K562 (cell line): ENCODE measurements around the gene CDK14.

ENCODE experiments used
- ETV1 ChIP-seq: fragments of 450-650 bp; conservative IDR thresholded peaks from 2 replicates; pipeline ENCODE4 v1.6.1; 2016; ENCODE audit warnings: missing genetic modification characterization, control low read depth, low read depth, missing compliant biosample characterization
- FOXK2 ChIP-seq, 2 experiments: fragments of 450-650 bp; IDR thresholded peaks in 1 of 2; conservative IDR thresholded peaks in 1 of 2; 2 replicates each; pipeline ENCODE4 v1.6.1; 2016; ENCODE audit warnings: low read depth in 2 of 2, mild to moderate bottlenecking in 1 of 2
- KAT2B ChIP-seq: IDR thresholded peaks from one replicate; pipeline ENCODE4 v1.6.1; 2012; ENCODE audit warnings: low read depth, mild to moderate bottlenecking, control low read depth, inconsistent platforms, low read length, moderate library complexity
- NBN ChIP-seq: fragments of 450-650 bp; IDR thresholded peaks from 2 replicates; pipeline ENCODE4 v1.6.1; 2016; ENCODE audit warnings: low read depth, mild to moderate bottlenecking
- PHB ChIP-seq: fragments of 250-450 bp; sonication (Bioruptor Pico); IDR thresholded peaks from 2 replicates; pipeline ENCODE4 v1.5.0; 2021
- POLR2A ChIP-seq: fragments of 450-650 bp; conservative IDR thresholded peaks from 2 replicates; pipeline ENCODE4 v1.6.1; 2016
- RUNX1 ChIP-seq: sonication (generic); IDR thresholded peaks from 2 replicates; pipeline ENCODE4 v1.6.1; 2016; ENCODE audit warnings: antibody characterized with exemption, low read depth
- SUPT5H ChIP-seq: fragments of 450-650 bp; IDR thresholded peaks from 2 replicates; pipeline ENCODE4 v1.6.1; 2016
- TAF9B ChIP-seq: fragments of 450-650 bp; IDR thresholded peaks from 2 replicates; pipeline ENCODE4 v1.6.1; 2018; ENCODE audit warnings: mild to moderate bottlenecking; ENCODE audit not compliant: partially characterized antibody
- TCF7 ChIP-seq: sonication (generic); IDR thresholded peaks from 2 replicates; pipeline ENCODE4 v1.6.1; 2016; ENCODE audit warnings: antibody characterized with exemption, borderline replicate concordance
- TF ChIP-seq, protein P1 (sequence below), 3 experiments: IDR thresholded peaks in 2 of 3; conservative IDR thresholded peaks in 1 of 3; 2 replicates each; pipeline ENCODE4 v1.5.1; 2011 to 2012; ENCODE audit warnings: low read length in 3 of 3, mild to moderate bottlenecking in 3 of 3, control low read depth in 2 of 3, improper control_type of control experiment in 1 of 3, inconsistent platforms in 1 of 3, low read depth in 1 of 3, mixed read lengths in 1 of 3, moderate library complexity in 1 of 3; ENCODE audit not compliant: insufficient read depth in 2 of 3
- TF ChIP-seq, protein P2 (sequence below), 2 experiments: fragments of 450-650 bp; conservative IDR thresholded peaks; 2 replicates each; pipeline ENCODE4 v1.6.1; 2017; ENCODE audit warnings: mild to moderate bottlenecking in 2 of 2, moderate library complexity in 2 of 2

DNA sequence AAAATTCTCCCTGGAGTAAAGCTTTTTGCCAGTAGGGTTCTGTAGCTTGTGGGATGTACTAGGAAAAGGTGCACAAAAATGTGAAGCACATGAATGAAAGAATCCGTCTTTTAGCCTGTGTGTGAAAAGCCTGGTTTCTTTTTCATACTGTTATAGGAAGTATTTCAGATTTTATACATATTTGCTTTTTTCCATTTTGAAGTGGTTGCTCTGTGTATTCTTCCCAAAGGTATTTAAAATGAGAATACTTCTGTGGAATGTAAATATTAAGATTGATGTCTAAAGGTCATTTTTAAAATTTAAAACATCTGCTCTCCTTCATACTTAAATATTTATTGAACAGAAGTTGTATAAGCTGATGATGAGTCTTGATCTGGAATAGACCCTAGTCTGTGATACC lies 96.8 kb downstream of the CDK14 start:
- no peak for TF ChIP-seq TAF9B
- TF ChIP-seq, protein P1, sequence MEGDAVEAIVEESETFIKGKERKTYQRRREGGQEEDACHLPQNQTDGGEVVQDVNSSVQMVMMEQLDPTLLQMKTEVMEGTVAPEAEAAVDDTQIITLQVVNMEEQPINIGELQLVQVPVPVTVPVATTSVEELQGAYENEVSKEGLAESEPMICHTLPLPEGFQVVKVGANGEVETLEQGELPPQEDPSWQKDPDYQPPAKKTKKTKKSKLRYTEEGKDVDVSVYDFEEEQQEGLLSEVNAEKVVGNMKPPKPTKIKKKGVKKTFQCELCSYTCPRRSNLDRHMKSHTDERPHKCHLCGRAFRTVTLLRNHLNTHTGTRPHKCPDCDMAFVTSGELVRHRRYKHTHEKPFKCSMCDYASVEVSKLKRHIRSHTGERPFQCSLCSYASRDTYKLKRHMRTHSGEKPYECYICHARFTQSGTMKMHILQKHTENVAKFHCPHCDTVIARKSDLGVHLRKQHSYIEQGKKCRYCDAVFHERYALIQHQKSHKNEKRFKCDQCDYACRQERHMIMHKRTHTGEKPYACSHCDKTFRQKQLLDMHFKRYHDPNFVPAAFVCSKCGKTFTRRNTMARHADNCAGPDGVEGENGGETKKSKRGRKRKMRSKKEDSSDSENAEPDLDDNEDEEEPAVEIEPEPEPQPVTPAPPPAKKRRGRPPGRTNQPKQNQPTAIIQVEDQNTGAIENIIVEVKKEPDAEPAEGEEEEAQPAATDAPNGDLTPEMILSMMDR (IDR thresholded peaks at IDR 0.05 in 2 of 3, conservative IDR thresholded peaks at IDR 0.05 in 1 of 3; ENCODE audit: insufficient read depth in 2 of 3, low read depth in 1 of 3, low read length in 3 of 3): no peak
- TF ChIP-seq, protein P2, sequence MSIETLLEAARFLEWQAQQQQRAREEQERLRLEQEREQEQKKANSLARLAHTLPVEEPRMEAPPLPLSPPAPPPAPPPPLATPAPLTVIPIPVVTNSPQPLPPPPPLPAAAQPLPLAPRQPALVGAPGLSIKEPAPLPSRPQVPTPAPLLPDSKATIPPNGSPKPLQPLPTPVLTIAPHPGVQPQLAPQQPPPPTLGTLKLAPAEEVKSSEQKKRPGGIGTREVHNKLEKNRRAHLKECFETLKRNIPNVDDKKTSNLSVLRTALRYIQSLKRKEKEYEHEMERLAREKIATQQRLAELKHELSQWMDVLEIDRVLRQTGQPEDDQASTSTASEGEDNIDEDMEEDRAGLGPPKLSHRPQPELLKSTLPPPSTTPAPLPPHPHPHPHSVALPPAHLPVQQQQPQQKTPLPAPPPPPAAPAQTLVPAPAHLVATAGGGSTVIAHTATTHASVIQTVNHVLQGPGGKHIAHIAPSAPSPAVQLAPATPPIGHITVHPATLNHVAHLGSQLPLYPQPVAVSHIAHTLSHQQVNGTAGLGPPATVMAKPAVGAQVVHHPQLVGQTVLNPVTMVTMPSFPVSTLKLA (conservative IDR thresholded peaks at IDR 0.05): no peak
- TF ChIP-seq RUNX1: no peak
- no peak for TF ChIP-seq SUPT5H
- TF ChIP-seq ETV1 (tag): no peak
- TF ChIP-seq POLR2A: no peak
- TF ChIP-seq KAT2B: no peak
- no peak for TF ChIP-seq TCF7
- no peak for TF ChIP-seq FOXK2 (conservative IDR thresholded peaks at IDR 0.05 in 1 of 2, IDR thresholded peaks at IDR 0.05 in 1 of 2; ENCODE audit: low read depth in 2 of 2)
- TF ChIP-seq NBN: no peak
- no peak for TF ChIP-seq PHB (CRISPR knock-in tag)
